Endothelial cell of umbilical vein (primary cell): Measurements from ENCODE around the gene LPAR6. TPM values are rescaled to one million over a fixed set of nuclear protein-coding genes. Genes with fewer than 3 reads are reported as not detected.

Experiments used
- BruUV-seq: library from RNA; stranded (reverse); fragments of 400-500 nt; replicated peaks from 2 replicates; lab custom pipeline; 2021; lab: Mats Ljungman, UMichigan
- CTCF ChIA-PET: fragments of 300-600, 350-600 bp; sonication (Branson Sonifier 250); formaldehyde crosslinking; loops from one replicate; lab custom pipeline; 2021; ENCODE audit warnings: antibody characterized with exemption, inconsistent platforms; lab: Charles Lee
- POLR2A ChIA-PET: fragments of 300-600, 350-600 bp; sonication (Branson Sonifier 250); formaldehyde crosslinking; loops from one replicate; lab custom pipeline; 2021; ENCODE audit warnings: antibody characterized with exemption, inconsistent platforms; lab: Charles Lee
- DNase-seq: peaks from one replicate; pipeline ENCODE4 v3.0.0-alpha.2; 2011; ENCODE audit warnings: low read depth, low spot score
- FAIRE-seq: peaks from 2 replicates; lab custom pipeline; 2011; peaks lifted over from hg19 to GRCh38; lab: Jason Lieb, UNC
- H2AFZ ChIP-seq: 2 replicates; pipeline ENCODE4 v1.6.0; 2012; ENCODE audit warnings: low read depth, low read length, control low read depth, inconsistent platforms
- H3K27ac ChIP-seq: 2 replicates; pipeline ENCODE4 v1.5.1; 2011; ENCODE audit warnings: low read depth, mild to moderate bottlenecking, control low read depth, low read length, moderate library complexity; ENCODE audit not compliant: insufficient read depth
- H3K27me3 ChIP-seq, 2 experiments: 2 replicates each; pipeline versions ENCODE4 v1.6.0 to v1.6.1; 2011; ENCODE audit warnings: low read length in 2 of 2, mixed read lengths in 1 of 2; ENCODE audit not compliant: control insufficient read depth in 2 of 2, insufficient read depth in 2 of 2
- H3K36me3 ChIP-seq, 2 experiments: 2 replicates in 1 of 2; 3 replicates in 1 of 2; pipeline ENCODE4 v1.5.1; 2011; ENCODE audit warnings: low read length in 2 of 2, mild to moderate bottlenecking in 1 of 2, moderate library complexity in 1 of 2; ENCODE audit not compliant: control insufficient read depth in 2 of 2, insufficient read depth in 2 of 2; ENCODE audit errors: extremely low read depth in 1 of 2
- H3K4me1 ChIP-seq: 3 replicates; pipeline ENCODE4 v1.5.1; 2011; ENCODE audit warnings: mild to moderate bottlenecking, low read length; ENCODE audit not compliant: control insufficient read depth, insufficient read depth; ENCODE audit errors: extremely low read depth
- H3K4me2 ChIP-seq: 2 replicates; pipeline ENCODE4 v1.6.1; 2011; ENCODE audit warnings: low read length, control low read depth, mixed read lengths; ENCODE audit not compliant: insufficient read depth
- H3K4me3 ChIP-seq, 3 experiments: fragments of 200-600 bp in 1 of 3; sonication (generic), shearing (Covaris generic) in 1 of 3; replicated peaks in 1 of 3; 2 replicates each; pipeline ENCODE4 v1.5.1; 2011 to 2016; ENCODE audit warnings: control low read depth in 3 of 3, low read length in 3 of 3, mild to moderate bottlenecking in 2 of 3, inconsistent platforms in 1 of 3, low read depth in 1 of 3, moderate library complexity in 1 of 3; ENCODE audit not compliant: insufficient read depth in 1 of 3
- H3K79me2 ChIP-seq: 2 replicates; pipeline ENCODE4 v1.6.0; 2012; ENCODE audit warnings: low read length, inconsistent platforms; ENCODE audit not compliant: control insufficient read depth, insufficient read depth
- H3K9ac ChIP-seq: replicated peaks from 2 replicates; pipeline ENCODE3; 2011; ENCODE audit warnings: low read length, control low read depth; ENCODE audit not compliant: insufficient read depth; ENCODE audit errors: extremely low read depth
- H3K9me1 ChIP-seq: replicated peaks from 3 replicates; pipeline ENCODE4 v1.6.0; 2011; ENCODE audit warnings: mild to moderate bottlenecking, low read length; ENCODE audit not compliant: control insufficient read depth, insufficient read depth; ENCODE audit errors: extremely low read depth
- H3K9me3 ChIP-seq: replicated peaks from 2 replicates; pipeline ENCODE4 v1.5.1; 2012; ENCODE audit warnings: low read length, inconsistent platforms; ENCODE audit not compliant: control insufficient read depth, insufficient read depth
- H4K20me1 ChIP-seq: replicated peaks from 2 replicates; pipeline ENCODE3; 2011; ENCODE audit warnings: mild to moderate bottlenecking, low read length; ENCODE audit not compliant: control insufficient read depth, insufficient read depth; ENCODE audit errors: extremely low read depth
- CTCF ChIP-seq, 2 donors: IDR thresholded peaks; 1 replicate in 1 of 2; 2 replicates in 1 of 2; pipeline ENCODE4 v1.5.1; 2011; ENCODE audit warnings: low read length in 2 of 2, mild to moderate bottlenecking in 2 of 2, moderate library complexity in 2 of 2, control low read depth in 1 of 2, inconsistent platforms in 1 of 2, low read depth in 1 of 2; ENCODE audit not compliant: insufficient read depth in 1 of 2; ENCODE audit errors: extremely low read depth in 1 of 2
- EZH2 ChIP-seq: IDR thresholded peaks from 2 replicates; pipeline ENCODE4 v1.6.1; 2012; ENCODE audit warnings: borderline replicate concordance, low read depth, mild to moderate bottlenecking, moderate library complexity, low read length, inconsistent platforms; ENCODE audit not compliant: severe bottlenecking
- FOS ChIP-seq: IDR thresholded peaks from 2 replicates; pipeline ENCODE4 v1.6.1; 2011; ENCODE audit warnings: mild to moderate bottlenecking, low read length, moderate library complexity, borderline replicate concordance; ENCODE audit not compliant: insufficient read depth
- GATA2 ChIP-seq: IDR thresholded peaks from 2 replicates; pipeline ENCODE4 v1.7.0; 2011; ENCODE audit warnings: low read depth, mild to moderate bottlenecking, moderate library complexity, mixed read lengths, low read length; ENCODE audit not compliant: insufficient read length, insufficient read depth
- JUN ChIP-seq: IDR thresholded peaks from 2 replicates; pipeline ENCODE4 v1.6.1; 2011; ENCODE audit warnings: borderline replicate concordance, low read depth; ENCODE audit not compliant: insufficient read length, insufficient read depth
- MAX ChIP-seq: IDR thresholded peaks from 2 replicates; pipeline ENCODE4 v1.6.1; 2011; ENCODE audit not compliant: insufficient read depth, insufficient read length
- MYC ChIP-seq: IDR thresholded peaks from one replicate; pipeline ENCODE4 v1.6.1; 2011; ENCODE audit warnings: mild to moderate bottlenecking, low read depth, low read length
- POLR2A ChIP-seq: IDR thresholded peaks from 2 replicates; pipeline ENCODE4 v1.6.1; 2012; ENCODE audit warnings: low read depth, mild to moderate bottlenecking, control low read depth, low read length
- POLR2AphosphoS5 ChIP-seq: IDR thresholded peaks from 2 replicates; pipeline ENCODE4 v1.6.1; 2012; ENCODE audit warnings: low read depth, mild to moderate bottlenecking, control low read depth, low read length, moderate library complexity; ENCODE audit not compliant: insufficient read depth
- dilution Hi-C: fragments of 300-500 bp; cut with MboI; formaldehyde crosslinking; loops from one replicate; pipeline ENCODE4 v1.15.0; 2019; ENCODE audit warnings: low sequenced_read_pairs; ENCODE audit not compliant: extremely low pct_ligation_motif_present
- intact Hi-C: fragments of 100-400 bp; cut with micrococcal nuclease; formaldehyde crosslinking; loops from one replicate; pipeline ENCODE4 v1.10.0; 2022
- polyA plus RNA-seq, 4 experiments: library from polyadenylated mRNA; depleted of rRNA in 3 of 4; stranded (reverse) in 3 of 4; unstranded in 1 of 4; fragments of >200 nt; gene quantifications; 2 replicates each; pipeline versions ENCODE4 v1.2.1 to v1.2.3, GENCODE V29; 2011 to 2012; ENCODE audit warnings: missing spikeins in 1 of 4
- total RNA-seq: library from RNA; stranded (reverse); gene quantifications from 2 replicates; pipeline ENCODE4 v1.2.3, GENCODE V29; 2021

LPAR6 gene
- total and polyA plus RNA-seq, 2 donors (not counting 3 experiments of a cell fraction or from before 2014, with no cell fraction given): 14.5 to 22.9 TPM

GRCh38 chr13:48448285-48448958 lies 35.5 kb upstream of the LPAR6 start:
- FAIRE-seq (peak; percentile 40), DNase-seq (peak; percentile 70)
- Histone ChIP-seq H4K20me1 (no peaks in the 10 kb centered on the region), H2AFZ (no peak overlapping the region), H3K36me3 (no peaks in the 10 kb centered on the region), H3K9ac (no peak overlapping the region), H3K9me3 (no peaks in the 10 kb centered on the region), H3K4me2 (peak overlapping the region; percentile 89), H3K27ac (no peak overlapping the region), H3K27me3 (no peaks in the 10 kb centered on the region), H3K79me2 (peaks cover 8% of the 10 kb centered on the region), H3K4me1 (peaks cover 41% of the 10 kb centered on the region), H3K9me1 (no peaks in the 10 kb centered on the region), H3K4me3 (peak overlapping the region in 1 of 3 experiments; percentile 23)
- BruUV-seq: no TSS peak
- no peak for TF ChIP-seq MYC
- no peak for TF ChIP-seq MAX
- no peak for TF ChIP-seq EZH2
- no peak for TF ChIP-seq POLR2AphosphoS5
- TF ChIP-seq POLR2A: no peak
- no peak for TF ChIP-seq JUN
- TF ChIP-seq FOS: no peak
- TF ChIP-seq GATA2: no peak
- TF ChIP-seq CTCF (IDR thresholded peaks at IDR 0.05; ENCODE audit: extremely low read depth in 1 of 2, insufficient read depth in 1 of 2, low read depth in 1 of 2, low read length in 2 of 2): no peak
- ChIA-PET POLR2A (no interaction called here), CTCF (interaction anchor here (1.5 to 1.6 kb wide), 2 partner anchors 17 to 47 kb away, joined by 4 to 5 read pairs; no protein-coding TSS in a partner anchor)
- dilution Hi-C loops: no loop called here
- intact Hi-C loops: no loop called here
